ENCODE measurements around the gene ZBTB20.

The ZBTB20 gene

DNA sequence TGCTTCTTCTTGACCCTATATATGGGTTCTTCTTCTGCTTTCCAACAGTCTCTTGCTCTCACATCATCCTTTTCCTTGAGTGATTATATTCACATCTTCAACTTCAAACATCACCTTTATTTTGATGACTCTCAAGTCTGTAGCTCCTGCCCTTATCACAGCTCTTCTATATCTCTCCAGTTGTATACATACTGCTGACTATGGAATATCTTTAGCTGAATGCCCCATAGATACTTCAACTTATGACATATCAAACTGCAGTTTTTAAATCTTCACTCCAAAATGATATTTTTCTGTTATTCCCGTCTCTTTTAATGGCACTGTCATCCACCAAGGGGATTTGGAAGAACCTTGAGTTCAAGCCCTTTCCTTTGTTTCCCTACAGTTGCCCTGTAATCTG is 139.1 kb downstream of the ZBTB20 start:
- DNase-seq = no peak

DNA sequence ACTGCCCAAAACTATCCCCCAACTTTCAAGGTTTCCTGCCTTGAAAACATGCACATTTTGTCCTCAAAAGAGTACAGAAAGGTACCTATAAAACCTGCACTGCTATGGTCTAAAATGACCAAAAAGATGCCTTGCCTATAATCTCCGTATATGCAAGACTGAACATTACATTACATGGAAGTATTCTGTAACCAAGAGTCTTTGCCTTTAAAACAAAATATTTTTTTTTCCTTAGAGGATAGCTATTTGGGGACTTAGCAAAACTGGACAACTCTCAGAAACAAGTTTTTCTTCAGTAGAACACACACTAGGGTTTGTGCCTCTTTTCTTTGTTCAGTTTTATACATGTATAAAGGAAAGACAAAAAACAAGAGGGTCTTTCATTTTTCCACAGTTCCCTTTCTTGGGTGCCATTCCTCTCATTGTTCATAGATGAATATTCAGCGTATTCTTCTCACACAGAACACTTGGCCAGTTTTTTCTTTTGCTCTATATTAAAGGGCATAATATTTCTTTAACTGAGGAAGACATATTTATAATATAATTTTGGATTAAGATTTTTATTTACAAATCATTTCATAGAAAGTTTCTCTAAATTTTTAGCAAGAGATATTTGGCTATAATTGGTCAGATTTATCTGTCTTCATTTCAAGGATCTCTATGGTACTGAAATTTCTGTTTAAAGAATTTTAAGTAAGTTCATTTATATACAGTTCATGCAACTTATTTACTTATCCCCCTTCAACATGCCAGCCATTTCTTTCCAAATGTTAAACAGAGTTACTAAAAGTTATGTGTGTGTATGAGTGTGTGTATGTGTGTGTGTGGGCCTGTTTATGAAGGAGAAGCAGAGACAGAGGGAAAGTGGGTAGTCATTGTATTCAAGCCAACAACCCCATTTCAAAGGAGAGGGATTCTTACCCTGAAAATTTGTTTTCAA is 142.6 kb downstream of the ZBTB20 start:
- DNase-seq = no peak

- no peak for DNase-seq
These were observed 148.0 kb downstream of the ZBTB20 start for GRCh38 chr3:114998971-114999579.

GRCh38 chr3:114994554-114995341 is 152.3 kb downstream of the ZBTB20 start:
- DNase-seq = no peak

DNA sequence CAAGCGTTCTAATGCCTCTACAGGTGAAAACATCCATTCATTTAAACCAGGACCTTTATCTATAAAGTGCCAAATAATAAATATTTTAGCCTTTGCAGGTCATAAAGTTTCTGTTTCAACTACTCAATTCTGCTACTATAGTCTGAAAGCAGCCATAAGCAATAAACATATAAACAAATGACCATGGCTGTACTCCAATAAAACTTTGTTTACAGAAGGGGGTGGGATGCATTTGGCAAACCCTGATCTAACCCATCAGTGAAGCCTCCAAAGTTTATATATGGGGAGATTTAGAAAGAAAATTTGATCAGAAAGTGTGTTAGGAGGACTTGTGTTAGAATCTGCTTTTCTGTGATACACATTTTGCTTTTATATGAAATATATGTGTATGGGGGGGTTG is 161.3 kb downstream of the ZBTB20 start:
- DNase-seq = no peak

DNA sequence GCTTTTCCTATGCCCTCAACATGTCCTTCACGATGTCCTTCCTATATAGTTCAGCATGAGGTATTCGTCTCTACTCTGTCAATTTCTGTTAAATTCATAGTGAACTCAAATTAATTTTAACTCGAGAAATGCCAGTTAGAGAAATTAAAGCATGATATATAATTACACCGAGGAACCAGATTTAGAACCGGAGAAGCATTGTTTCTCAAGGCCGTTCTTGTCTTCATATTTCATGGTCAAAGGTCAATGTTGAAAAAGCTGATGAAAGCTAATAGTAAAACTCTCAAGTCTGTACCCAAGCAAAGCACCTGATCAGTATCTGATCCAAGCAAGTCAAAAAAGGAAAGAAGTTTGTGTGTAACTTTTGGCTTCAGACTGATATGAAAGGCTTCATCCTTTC is 163.8 kb downstream of the ZBTB20 start:
- DNase-seq = no peak

DNA sequence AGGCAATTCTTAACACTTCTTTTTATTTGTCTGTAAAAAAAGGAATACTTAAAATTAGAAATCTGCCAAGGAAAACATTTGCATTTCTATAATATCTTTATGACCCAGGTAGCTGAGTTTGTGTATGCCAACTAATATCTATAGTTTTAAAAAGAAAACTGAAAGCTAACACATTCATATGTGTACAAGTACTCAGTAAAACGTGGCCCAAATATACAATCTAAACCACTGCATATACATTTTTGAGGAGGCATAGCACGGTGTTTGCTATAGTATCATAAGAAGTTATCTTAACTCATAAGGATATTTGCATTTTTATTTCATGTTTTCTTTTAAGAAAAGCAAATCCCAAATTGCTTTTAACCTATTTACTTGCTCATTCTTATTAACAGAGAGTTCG is 172.7 kb downstream of the ZBTB20 start:
- no peak for DNase-seq

- DNase-seq = no peak
These were observed 173.6 kb downstream of the ZBTB20 start for GRCh38 chr3:114973536-114973935.

DNA sequence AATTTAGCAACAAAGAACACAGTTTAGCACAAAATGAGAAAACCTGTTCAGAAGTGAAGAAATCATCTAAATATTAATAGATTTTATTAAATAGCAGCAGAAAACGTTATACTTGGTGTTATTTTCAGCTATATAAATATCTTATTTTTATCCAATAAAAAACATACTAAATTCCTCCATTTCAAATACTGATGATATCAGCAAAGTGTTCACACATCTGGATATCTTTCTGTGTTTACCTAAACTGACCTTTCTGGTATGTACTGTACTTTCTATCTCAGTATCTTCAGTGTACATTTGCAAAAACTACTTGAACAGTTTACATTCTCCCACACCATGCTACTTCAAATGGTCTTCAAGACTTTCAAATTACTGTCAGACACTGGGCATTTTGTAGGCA is 179.9 kb downstream of the ZBTB20 start:
- no peak for DNase-seq

DNA sequence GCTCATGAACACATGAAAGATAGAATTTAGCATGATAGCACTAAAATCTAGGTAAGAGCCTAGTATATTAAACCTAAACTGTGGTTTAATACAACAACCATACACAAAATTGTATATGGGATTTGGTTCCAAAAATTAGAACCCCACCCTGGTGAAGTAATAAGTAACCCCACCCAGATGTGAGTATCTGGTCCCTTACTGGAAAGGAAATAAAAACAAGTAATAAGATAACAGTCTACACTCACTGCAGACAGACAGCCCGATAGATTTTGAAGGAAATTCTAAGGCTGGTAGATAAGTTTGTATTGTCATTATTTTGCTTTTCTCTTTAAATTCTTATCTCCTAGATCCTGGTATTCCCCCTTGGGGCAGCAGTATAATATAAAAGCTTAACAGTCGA is 184.9 kb downstream of the ZBTB20 start:
- no peak for DNase-seq

DNA sequence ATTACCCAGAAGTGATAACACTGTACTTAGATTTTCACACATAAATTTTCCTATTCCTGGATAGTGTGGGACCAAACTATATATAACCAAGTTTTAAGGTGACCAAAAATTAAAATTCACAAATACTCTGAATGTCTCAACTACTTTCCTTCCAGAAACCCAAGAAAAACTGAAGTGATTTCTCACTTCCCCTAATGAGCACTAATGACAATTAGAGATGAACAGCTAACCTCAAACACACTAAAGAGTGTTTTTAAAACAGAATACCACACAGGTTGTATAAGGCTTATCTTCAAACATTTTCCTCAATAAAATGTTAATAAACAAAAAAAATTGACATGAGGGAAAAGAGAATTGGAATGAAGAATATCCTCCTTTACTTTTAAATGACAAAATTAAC is 188.2 kb downstream of the ZBTB20 start:
- no peak for DNase-seq

- DNase-seq = no peak
These were observed 193.3 kb downstream of the ZBTB20 start for GRCh38 chr3:114953800-114954199.

- DNase-seq = no peak
These were observed 193.8 kb downstream of the ZBTB20 start for GRCh38 chr3:114953215-114953799.

- no peak for DNase-seq
These were observed 204.3 kb downstream of the ZBTB20 start for GRCh38 chr3:114942773-114943172.

DNA sequence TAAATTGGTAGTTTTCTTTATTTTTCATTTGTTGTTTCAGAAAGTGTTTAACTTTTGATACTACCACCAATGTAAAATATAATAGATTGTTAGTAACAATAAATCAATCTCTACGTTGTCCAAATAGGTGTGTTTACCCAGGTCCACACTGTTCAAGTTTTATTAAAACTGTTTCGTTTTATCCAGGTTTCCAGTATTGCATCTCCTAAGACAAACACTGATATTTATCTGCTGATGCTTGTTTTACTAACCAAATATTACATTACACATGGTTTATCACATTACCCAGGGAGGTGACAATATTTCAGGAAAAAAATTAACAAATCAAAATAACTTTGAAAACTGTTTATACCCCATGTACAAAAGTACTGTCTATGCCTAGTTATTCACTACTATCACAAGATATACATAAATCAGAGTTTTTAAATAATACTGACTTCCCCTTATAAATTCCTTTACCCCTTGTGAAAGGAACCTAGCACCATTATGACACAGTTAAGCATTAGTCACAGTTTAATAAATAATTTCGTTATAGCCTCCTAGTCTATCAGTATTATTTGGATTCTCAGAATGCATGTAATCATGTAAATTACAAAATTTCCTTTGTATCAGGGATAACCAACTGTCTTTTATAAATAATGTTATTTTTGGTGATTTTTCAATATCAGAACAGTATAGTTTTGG is 205.3 kb downstream of the ZBTB20 start:
- DNase-seq = no peak

GRCh38 chr3:114939920-114940319 is 207.2 kb downstream of the ZBTB20 start:
- peak in 1 of 2 experiments; percentile 12 for DNase-seq

- no peak for DNase-seq
These were observed 213.7 kb downstream of the ZBTB20 start for GRCh38 chr3:114933407-114933806.

- DNase-seq = no peak
These were observed 216.9 kb downstream of the ZBTB20 start for GRCh38 chr3:114929971-114930732.

- no peak for DNase-seq
These were observed 218.0 kb downstream of the ZBTB20 start for GRCh38 chr3:114928989-114929640.

DNA sequence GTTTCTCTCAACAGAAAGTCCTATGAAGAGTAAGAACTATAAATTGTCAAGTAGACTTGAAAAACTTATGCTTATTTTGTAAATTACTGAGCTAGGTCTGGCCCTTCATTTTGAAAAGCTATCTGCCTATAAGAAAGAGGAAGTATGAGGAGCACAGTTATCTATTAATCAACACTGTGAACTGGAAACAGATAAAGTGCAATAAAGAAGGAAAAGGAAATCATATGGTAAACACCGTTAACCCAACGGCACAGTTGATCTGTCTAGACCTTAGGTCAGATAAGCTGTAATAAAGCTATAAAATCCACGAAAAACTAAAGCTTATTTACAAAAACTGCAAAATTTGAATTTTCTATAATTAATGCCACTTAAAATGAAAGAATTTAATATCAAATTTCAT is 242.5 kb downstream of the ZBTB20 start:
- no peak for DNase-seq

- no peak for DNase-seq
These were observed 243.9 kb downstream of the ZBTB20 start for GRCh38 chr3:114903213-114903612.
